ENCODE measurements around the gene AQP7.
"Not testable (repeated sequence)": the region's sequence is repeated elsewhere in the genome, so short reads cannot be mapped to it uniquely, and the experiment has no call there.

AQP7 gene

GRCh38 chr9:33375238-33375840, 27.0 kb downstream of the AQP7 start:
- Histone ChIP-seq H3K27ac (ENCODE audit: insufficient read depth in 1 of 2, low read depth in 1 of 2, low read length in 2 of 2, poor library complexity in 1 of 2, severe bottlenecking in 2 of 2) (peak overlapping the region; percentile 4 to 60), H3K27me3 (replicated peaks in 2 of 5; ENCODE audit: control insufficient read depth in 4 of 5, insufficient read depth in 5 of 5, low read length in 4 of 5) (no peaks in the 10 kb centered on the region), H3K36me3 (ENCODE audit: control insufficient read depth in 4 of 4, insufficient read depth in 4 of 4, low read length in 3 of 4) (peaks cover 0 to 28% (median 20%) of the 10 kb centered on the region in 4 experiments), H3K4me1 (ENCODE audit: control extremely low read depth in 1 of 4, control insufficient read depth in 4 of 4, insufficient read depth in 4 of 4, low read length in 3 of 4) (peaks cover 0 to 13% (median 9%) of the 10 kb centered on the region in 4 experiments), H3K4me3 (ENCODE audit: control insufficient read depth in 1 of 7, extremely low read depth in 1 of 7, insufficient read depth in 4 of 7, low read depth in 2 of 7, low read length in 6 of 7) (peak overlapping the region in 5 of 7 experiments; percentile 23 to 65 (median 46)), H3K9me3 (ENCODE audit: control extremely low read depth in 1 of 5, control insufficient read depth in 4 of 5, insufficient read depth in 2 of 5, low read depth in 1 of 5, low read length in 4 of 5) (no peaks in the 10 kb centered on the region)
- CTCF ChIA-PET, result interaction anchor here (0.6 to 6.0 kb wide), 23 partner anchors 10 to 465 kb away, joined by 3 to 49 read pairs (median 8); partner anchors contain the start of genes AQP3 and NOL6
- WGBS (ENCODE audit: insufficient coverage), result 54% methylated on average over 15 of the region's 15 CpGs
- POLR2A ChIA-PET, result interaction anchor here (0.7 to 0.8 kb wide), 2 partner anchors 71 to 92 kb away, joined by 3 read pairs; no protein-coding TSS in a partner anchor
- DNase-seq, result peak in 2 of 3 donors; percentile 66 to 69

GRCh38 chr9:33374634-33375237, 27.6 kb downstream of the AQP7 start:
- ChIA-PET CTCF (interaction anchor here (0.6 to 6.0 kb wide), 26 partner anchors 10 to 465 kb away, joined by 3 to 49 read pairs (median 8); partner anchors contain the start of genes AQP3 and NOL6), POLR2A (interaction anchor here (0.5 to 0.8 kb wide), 3 partner anchors 72 to 93 kb away, joined by 3 read pairs; no protein-coding TSS in a partner anchor)
- WGBS (ENCODE audit: insufficient coverage), result 100% methylated on average over 3 of the region's 6 CpGs

GRCh38 chr9:33374190-33374589, 28.2 kb downstream of the AQP7 start:
- ChIA-PET CTCF (interaction anchor here (0.9 to 6.0 kb wide), 20 partner anchors 9 to 127 kb away, joined by 3 to 49 read pairs (median 10); partner anchors contain the start of gene AQP3), POLR2A (interaction anchor here (0.5 kb wide), 1 partner anchor 94 kb away, joined by 3 read pairs; no protein-coding TSS in a partner anchor)
- Histone ChIP-seq H3K27me3 (replicated peaks in 2 of 5; ENCODE audit: control insufficient read depth in 4 of 5, insufficient read depth in 5 of 5, low read length in 4 of 5) (no peaks in the 10 kb centered on the region), H3K9me3 (ENCODE audit: control extremely low read depth in 1 of 5, control insufficient read depth in 4 of 5, insufficient read depth in 2 of 5, low read depth in 1 of 5, low read length in 4 of 5) (no peaks in the 10 kb centered on the region), H3K4me3 (ENCODE audit: control insufficient read depth in 1 of 7, extremely low read depth in 1 of 7, insufficient read depth in 4 of 7, low read depth in 2 of 7, low read length in 6 of 7) (no peak overlapping the region), H3K27ac (ENCODE audit: insufficient read depth in 1 of 2, low read depth in 1 of 2, low read length in 2 of 2, poor library complexity in 1 of 2, severe bottlenecking in 2 of 2) (no peak overlapping the region), H3K4me1 (ENCODE audit: control extremely low read depth in 1 of 4, control insufficient read depth in 4 of 4, insufficient read depth in 4 of 4, low read length in 3 of 4) (peaks cover 0 to 13% (median 9%) of the 10 kb centered on the region in 4 experiments), H3K36me3 (ENCODE audit: control insufficient read depth in 4 of 4, insufficient read depth in 4 of 4, low read length in 3 of 4) (peaks cover 6 to 38% (median 28%) of the 10 kb centered on the region in 4 experiments)
- DNase-seq, result no peak
- 97% methylated on average over 9 of the region's 9 CpGs for WGBS (ENCODE audit: insufficient coverage)

More at GRCh38 chr9:33374634-33375237, 27.6 kb downstream of the AQP7 start:
- peak; percentile 75 to 86 (median 81) for DNase-seq
- no peaks in the 10 kb centered on the region for H3K9me3 ChIP-seq (ENCODE audit: control extremely low read depth in 1 of 5, control insufficient read depth in 4 of 5, insufficient read depth in 2 of 5, low read depth in 1 of 5, low read length in 4 of 5)
- peaks cover 6 to 34% (median 25%) of the 10 kb centered on the region in 4 experiments for H3K36me3 ChIP-seq (ENCODE audit: control insufficient read depth in 4 of 4, insufficient read depth in 4 of 4, low read length in 3 of 4)
- peak overlapping the region in 1 of 2 experiments; percentile 60 for H3K27ac ChIP-seq (ENCODE audit: insufficient read depth in 1 of 2, low read depth in 1 of 2, low read length in 2 of 2, poor library complexity in 1 of 2, severe bottlenecking in 2 of 2)
- H3K4me3 ChIP-seq (ENCODE audit: control insufficient read depth in 1 of 7, extremely low read depth in 1 of 7, insufficient read depth in 4 of 7, low read depth in 2 of 7, low read length in 6 of 7), result peak overlapping the region in 5 of 7 experiments; percentile 23 to 65 (median 46)
- peaks cover 0 to 13% (median 9%) of the 10 kb centered on the region in 4 experiments for H3K4me1 ChIP-seq (ENCODE audit: control extremely low read depth in 1 of 4, control insufficient read depth in 4 of 4, insufficient read depth in 4 of 4, low read length in 3 of 4)
- H3K27me3 ChIP-seq (replicated peaks in 2 of 5; ENCODE audit: control insufficient read depth in 4 of 5, insufficient read depth in 5 of 5, low read length in 4 of 5), result no peaks in the 10 kb centered on the region

- Histone ChIP-seq H3K9me3 (ENCODE audit: control extremely low read depth in 1 of 5, control insufficient read depth in 4 of 5, insufficient read depth in 2 of 5, low read depth in 1 of 5, low read length in 4 of 5) (no peaks in the 10 kb centered on the region), H3K4me3 (ENCODE audit: control insufficient read depth in 1 of 7, extremely low read depth in 1 of 7, insufficient read depth in 4 of 7, low read depth in 2 of 7, low read length in 6 of 7) (no peak overlapping the region), H3K36me3 (ENCODE audit: control insufficient read depth in 4 of 4, insufficient read depth in 4 of 4, low read length in 3 of 4) (peaks cover 9 to 47% (median 36%) of the 10 kb centered on the region in 4 experiments), H3K4me1 (ENCODE audit: control extremely low read depth in 1 of 4, control insufficient read depth in 4 of 4, insufficient read depth in 4 of 4, low read length in 3 of 4) (peaks cover 0 to 13% (median 9%) of the 10 kb centered on the region in 4 experiments), H3K27me3 (replicated peaks in 2 of 5; ENCODE audit: control insufficient read depth in 4 of 5, insufficient read depth in 5 of 5, low read length in 4 of 5) (no peaks in the 10 kb centered on the region), H3K27ac (ENCODE audit: insufficient read depth in 1 of 2, low read depth in 1 of 2, low read length in 2 of 2, poor library complexity in 1 of 2, severe bottlenecking in 2 of 2) (no peak overlapping the region)
- POLR2A ChIA-PET, result no interaction called here
- CTCF ChIA-PET, result interaction anchor here (1.0 to 6.0 kb wide), 11 partner anchors 8 to 101 kb away, joined by 3 to 49 read pairs (median 12); partner anchors contain the start of genes AQP3 and NOL6
- DNase-seq, result no peak
- 100% methylated on average over 3 of the region's 4 CpGs for WGBS (ENCODE audit: insufficient coverage)
Observed at GRCh38 chr9:33372900-33373299, 29.5 kb downstream of the AQP7 start.

- Histone ChIP-seq H3K27ac (ENCODE audit: insufficient read depth in 1 of 2, low read depth in 1 of 2, low read length in 2 of 2, poor library complexity in 1 of 2, severe bottlenecking in 2 of 2) (no peak overlapping the region), H3K4me3 (ENCODE audit: control insufficient read depth in 1 of 7, extremely low read depth in 1 of 7, insufficient read depth in 4 of 7, low read depth in 2 of 7, low read length in 6 of 7) (no peak overlapping the region), H3K27me3 (replicated peaks in 2 of 5; ENCODE audit: control insufficient read depth in 4 of 5, insufficient read depth in 5 of 5, low read length in 4 of 5) (no peaks in the 10 kb centered on the region), H3K36me3 (ENCODE audit: control insufficient read depth in 4 of 4, insufficient read depth in 4 of 4, low read length in 3 of 4) (peaks cover 25 to 76% (median 58%) of the 10 kb centered on the region in 4 experiments), H3K4me1 (ENCODE audit: control extremely low read depth in 1 of 4, control insufficient read depth in 4 of 4, insufficient read depth in 4 of 4, low read length in 3 of 4) (peaks cover 0 to 2% (median 0%) of the 10 kb centered on the region in 4 experiments), H3K9me3 (ENCODE audit: control extremely low read depth in 1 of 5, control insufficient read depth in 4 of 5, insufficient read depth in 2 of 5, low read depth in 1 of 5, low read length in 4 of 5) (no peaks in the 10 kb centered on the region)
- ChIA-PET CTCF (no interaction called here), POLR2A (no interaction called here)
- WGBS (ENCODE audit: insufficient coverage), result 93% methylated on average over 2 of the region's 2 CpGs
- DNase-seq, result no peak
Observed at GRCh38 chr9:33366979-33367480, 35.3 kb downstream of the AQP7 start.

- POLR2A ChIA-PET; H3K27ac ChIP-seq (ENCODE audit: insufficient read depth in 1 of 2, low read depth in 1 of 2, low read length in 2 of 2, poor library complexity in 1 of 2, severe bottlenecking in 2 of 2); H3K4me3 ChIP-seq (ENCODE audit: control insufficient read depth in 1 of 7, extremely low read depth in 1 of 7, insufficient read depth in 4 of 7, low read depth in 2 of 7, low read length in 6 of 7); H3K27me3 ChIP-seq (replicated peaks in 2 of 5; ENCODE audit: control insufficient read depth in 4 of 5, insufficient read depth in 5 of 5, low read length in 4 of 5); DNase-seq; H3K4me1 ChIP-seq (ENCODE audit: control extremely low read depth in 1 of 4, control insufficient read depth in 4 of 4, insufficient read depth in 4 of 4, low read length in 3 of 4); H3K9me3 ChIP-seq (ENCODE audit: control extremely low read depth in 1 of 5, control insufficient read depth in 4 of 5, insufficient read depth in 2 of 5, low read depth in 1 of 5, low read length in 4 of 5): not testable (repeated sequence)
- peaks cover 27 to 54% (median 39%) of the 10 kb centered on the region in 4 experiments for H3K36me3 ChIP-seq (ENCODE audit: control insufficient read depth in 4 of 4, insufficient read depth in 4 of 4, low read length in 3 of 4)
- WGBS (ENCODE audit: insufficient coverage), result 95% methylated on average over 3 of the region's 4 CpGs
- CTCF ChIA-PET, result interaction anchor here (0.9 to 2.5 kb wide), 2 partner anchors 10 to 102 kb away, joined by 3 to 16 read pairs; no protein-coding TSS in a partner anchor
Observed at GRCh38 chr9:33364814-33365213, 37.6 kb downstream of the AQP7 start.
